Neural crest cell (in vitro differentiated cells): ENCODE measurements around the gene SIPA1L3. TPM values are rescaled to one million over a fixed set of nuclear protein-coding genes. Genes with fewer than 3 reads are reported as not detected.

ENCODE experiments used
- DNase-seq: peaks from one replicate; pipeline ENCODE4 v3.0.0; 2021; ENCODE audit warnings: low read depth, mixed read lengths, low spot score
- H3K27ac Mint-ChIP-seq: one replicate; pipeline ENCODE4 v1.8.0; 2021; ENCODE audit warnings: mild to moderate bottlenecking, mixed read lengths; ENCODE audit not compliant: unreplicated experiment
- H3K27me3 Mint-ChIP-seq: 2 replicates; pipeline ENCODE4 v1.8.0; 2021; ENCODE audit warnings: low read depth, mild to moderate bottlenecking, mixed read lengths
- H3K36me3 Mint-ChIP-seq: 2 replicates; pipeline ENCODE4 v1.8.0; 2021; ENCODE audit warnings: low read depth, mild to moderate bottlenecking, mixed read lengths
- H3K4me1 Mint-ChIP-seq: 2 replicates; pipeline ENCODE4 v1.8.0; 2021; ENCODE audit warnings: mixed read lengths
- H3K4me3 Mint-ChIP-seq: one replicate; pipeline ENCODE4 v1.8.0; 2021; ENCODE audit warnings: mild to moderate bottlenecking, mixed read lengths
- H3K9me3 Mint-ChIP-seq: 2 replicates; pipeline ENCODE4 v1.8.0; 2021; ENCODE audit warnings: mixed read lengths
- CTCF ChIP-seq: fragments of 200-600 bp; sonication (generic); conservative IDR thresholded peaks from 2 replicates; pipeline ENCODE4 v1.5.0; 2021; ENCODE audit warnings: antibody characterized with exemption, mild to moderate bottlenecking
- total RNA-seq: library from RNA; stranded (reverse); gene quantifications from 2 replicates; pipeline ENCODE4 v1.2.1, GENCODE V29; 2021

SIPA1L3 gene
- total RNA-seq, 1 donor from 2014 or later, result 41.2 TPM

GRCh38 chr19:37955986-37956385, 49.0 kb downstream of the SIPA1L3 start:
- no peak overlapping the region for H3K4me3 Mint-ChIP-seq
- peaks cover 2% of the 10 kb centered on the region for H3K9me3 Mint-ChIP-seq
- H3K27ac Mint-ChIP-seq, result no peak overlapping the region
- DNase-seq, result no peak
- H3K27me3 Mint-ChIP-seq, result no peaks in the 10 kb centered on the region
- peaks cover 9% of the 10 kb centered on the region for H3K36me3 Mint-ChIP-seq
- H3K4me1 Mint-ChIP-seq, result peaks cover 21% of the 10 kb centered on the region
- no peak for TF ChIP-seq CTCF

GRCh38 chr19:37957176-37957575, 50.2 kb downstream of the SIPA1L3 start:
- peaks cover 21% of the 10 kb centered on the region for H3K4me1 Mint-ChIP-seq
- H3K4me3 Mint-ChIP-seq, result no peak overlapping the region
- no peak for DNase-seq
- H3K9me3 Mint-ChIP-seq, result peaks cover 5% of the 10 kb centered on the region
- peaks cover 16% of the 10 kb centered on the region for H3K36me3 Mint-ChIP-seq
- H3K27ac Mint-ChIP-seq, result no peak overlapping the region
- TF ChIP-seq CTCF, result no peak
- H3K27me3 Mint-ChIP-seq, result no peaks in the 10 kb centered on the region

GRCh38 chr19:37959665-37960114, 52.7 kb downstream of the SIPA1L3 start:
- H3K27me3 Mint-ChIP-seq, result no peaks in the 10 kb centered on the region
- peaks cover 5% of the 10 kb centered on the region for H3K9me3 Mint-ChIP-seq
- peaks cover 18% of the 10 kb centered on the region for H3K36me3 Mint-ChIP-seq
- H3K27ac Mint-ChIP-seq, result no peak overlapping the region
- DNase-seq, result no peak
- no peak overlapping the region for H3K4me3 Mint-ChIP-seq
- H3K4me1 Mint-ChIP-seq, result no peaks in the 10 kb centered on the region
- no peak for TF ChIP-seq CTCF

- H3K36me3 Mint-ChIP-seq, result peaks cover 18% of the 10 kb centered on the region
- peaks cover 5% of the 10 kb centered on the region for H3K9me3 Mint-ChIP-seq
- no peak for TF ChIP-seq CTCF
- DNase-seq, result no peak
- H3K4me3 Mint-ChIP-seq, result no peak overlapping the region
- no peak overlapping the region for H3K27ac Mint-ChIP-seq
- H3K27me3 Mint-ChIP-seq, result no peaks in the 10 kb centered on the region
- no peaks in the 10 kb centered on the region for H3K4me1 Mint-ChIP-seq
Measured at GRCh38 chr19:37961198-37961597, 54.2 kb downstream of the SIPA1L3 start.

GRCh38 chr19:37963190-37963936, 56.4 kb downstream of the SIPA1L3 start:
- peak overlapping the region; percentile 43 for H3K27ac Mint-ChIP-seq
- DNase-seq, result no peak
- TF ChIP-seq CTCF, result no peak
- H3K4me3 Mint-ChIP-seq, result no peak overlapping the region
- no peaks in the 10 kb centered on the region for H3K27me3 Mint-ChIP-seq
- H3K36me3 Mint-ChIP-seq, result peaks cover 18% of the 10 kb centered on the region
- H3K9me3 Mint-ChIP-seq, result peaks cover 5% of the 10 kb centered on the region
- H3K4me1 Mint-ChIP-seq, result no peaks in the 10 kb centered on the region
